ENCODE data around the gene FGF3.

DNA sequence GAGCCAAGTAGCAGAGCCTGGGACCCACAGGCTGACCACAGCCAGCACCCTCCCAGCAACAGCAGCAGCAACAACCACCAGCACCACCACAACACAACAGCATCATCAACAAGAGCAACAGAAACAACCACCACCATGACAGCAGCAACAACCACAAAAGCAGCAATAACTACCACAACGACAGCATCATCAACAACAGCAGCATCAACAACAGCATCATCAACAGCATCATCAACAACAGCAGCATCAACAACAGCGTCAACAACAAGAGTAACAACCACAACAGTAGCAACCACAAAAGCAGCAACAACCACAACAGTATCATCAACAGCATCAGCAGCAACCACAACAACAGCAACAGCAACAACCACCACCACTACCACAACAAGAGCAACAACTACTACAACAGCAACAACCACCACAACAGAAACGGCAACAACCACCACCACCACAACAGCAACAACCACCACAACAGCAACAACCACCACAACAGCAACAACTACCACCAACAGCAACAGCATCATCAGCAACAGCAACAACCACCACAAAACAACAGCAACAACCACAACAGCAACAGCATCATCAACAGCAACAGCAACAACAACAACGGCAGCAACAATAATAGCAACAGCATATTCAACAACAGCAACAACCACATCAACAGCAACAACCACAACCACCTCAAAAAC is 22.1 kb upstream of the FGF3 start:
- no peak for TF ChIP-seq POLR2AphosphoS5 (IDR thresholded peaks at IDR 0.05)
- TF ChIP-seq, protein P1, sequence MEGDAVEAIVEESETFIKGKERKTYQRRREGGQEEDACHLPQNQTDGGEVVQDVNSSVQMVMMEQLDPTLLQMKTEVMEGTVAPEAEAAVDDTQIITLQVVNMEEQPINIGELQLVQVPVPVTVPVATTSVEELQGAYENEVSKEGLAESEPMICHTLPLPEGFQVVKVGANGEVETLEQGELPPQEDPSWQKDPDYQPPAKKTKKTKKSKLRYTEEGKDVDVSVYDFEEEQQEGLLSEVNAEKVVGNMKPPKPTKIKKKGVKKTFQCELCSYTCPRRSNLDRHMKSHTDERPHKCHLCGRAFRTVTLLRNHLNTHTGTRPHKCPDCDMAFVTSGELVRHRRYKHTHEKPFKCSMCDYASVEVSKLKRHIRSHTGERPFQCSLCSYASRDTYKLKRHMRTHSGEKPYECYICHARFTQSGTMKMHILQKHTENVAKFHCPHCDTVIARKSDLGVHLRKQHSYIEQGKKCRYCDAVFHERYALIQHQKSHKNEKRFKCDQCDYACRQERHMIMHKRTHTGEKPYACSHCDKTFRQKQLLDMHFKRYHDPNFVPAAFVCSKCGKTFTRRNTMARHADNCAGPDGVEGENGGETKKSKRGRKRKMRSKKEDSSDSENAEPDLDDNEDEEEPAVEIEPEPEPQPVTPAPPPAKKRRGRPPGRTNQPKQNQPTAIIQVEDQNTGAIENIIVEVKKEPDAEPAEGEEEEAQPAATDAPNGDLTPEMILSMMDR (IDR thresholded peaks at IDR 0.05), result no peak
- no peak for TF ChIP-seq POLR2A (IDR thresholded peaks at IDR 0.05)
